Neural progenitor cell (in vitro differentiated cells): ENCODE data around the gene KLRC3. TPM values are rescaled to one million over a fixed set of nuclear protein-coding genes. Genes with fewer than 3 reads are reported as not detected.
A peak's percentile ranks its signal among the peaks of the same experiment; 100 is the strongest.
"Not testable (repeated sequence)": the region's sequence is repeated elsewhere in the genome, so short reads cannot be mapped to it uniquely, and the experiment has no call there.

Experiments used
- DNase-seq: peaks from one replicate; pipeline ENCODE4 v3.0.0-alpha.2; 2016; ENCODE audit warnings: low spot score
- H2AFZ ChIP-seq: fragments of 200-600 bp; sonication (generic); replicated peaks from 2 replicates; pipeline ENCODE4 v1.6.1; 2016; ENCODE audit warnings: antibody characterized with exemption
- H3F3A ChIP-seq: fragments of 200-600 bp; sonication (generic); 2 replicates; pipeline ENCODE4 v1.6.1; 2016; ENCODE audit warnings: antibody characterized with exemption, low read depth
- H3K27ac ChIP-seq: fragments of 200-600 bp; sonication (generic); 2 replicates; pipeline ENCODE4 v1.5.1; 2016; ENCODE audit warnings: mild to moderate bottlenecking
- H3K27me3 ChIP-seq: fragments of 200-600 bp; sonication (generic); 2 replicates; pipeline ENCODE4 v1.6.1; 2016; ENCODE audit warnings: mild to moderate bottlenecking, moderate library complexity
- H3K36me3 ChIP-seq: fragments of 200-600 bp; sonication (generic); 2 replicates; pipeline ENCODE4 v1.5.1; 2016
- H3K4me1 ChIP-seq: fragments of 200-600 bp; sonication (generic); 2 replicates; pipeline ENCODE4 v1.6.1; 2016; ENCODE audit warnings: mixed run types
- H3K4me2 ChIP-seq: fragments of 200-600 bp; sonication (generic); 2 replicates; pipeline ENCODE4 v1.6.1; 2016
- H3K4me3 ChIP-seq: fragments of 200-600 bp; sonication (generic); 2 replicates; pipeline ENCODE4 v1.5.1; 2016
- H3K79me2 ChIP-seq: fragments of 200-600 bp; sonication (generic); 2 replicates; pipeline ENCODE4 v1.6.1; 2016; ENCODE audit warnings: low read depth
- H3K9ac ChIP-seq: fragments of 200-600 bp; sonication (generic); 2 replicates; pipeline ENCODE4 v1.6.1; 2016
- H3K9me3 ChIP-seq: fragments of 200-600 bp; sonication (generic); 2 replicates; pipeline ENCODE4 v1.5.1; 2016; ENCODE audit warnings: low read depth
- H4K20me1 ChIP-seq: fragments of 200-600 bp; sonication (generic); 2 replicates; pipeline ENCODE4 v1.6.1; 2016; ENCODE audit warnings: low read depth
- H3K27ac Mint-ChIP-seq: 3 replicates; pipeline ENCODE4 v1.8.0; 2021; ENCODE audit warnings: mixed read lengths
- H3K27me3 Mint-ChIP-seq: 2 replicates; pipeline ENCODE4 v1.8.0; 2022; ENCODE audit warnings: low read depth, mild to moderate bottlenecking, inconsistent platforms, moderate library complexity, mixed read lengths; ENCODE audit not compliant: insufficient read depth
- H3K36me3 Mint-ChIP-seq: 3 replicates; pipeline ENCODE4 v1.8.0; 2021; ENCODE audit warnings: mixed read lengths
- H3K4me1 Mint-ChIP-seq: 3 replicates; pipeline ENCODE4 v1.8.0; 2021; ENCODE audit warnings: mixed read lengths
- H3K4me3 Mint-ChIP-seq: 3 replicates; pipeline ENCODE4 v1.8.0; 2021; ENCODE audit warnings: mild to moderate bottlenecking, moderate library complexity, mixed read lengths
- H3K9me3 Mint-ChIP-seq: 3 replicates; pipeline ENCODE4 v1.8.0; 2020; ENCODE audit warnings: mixed read lengths
- CTCF ChIP-seq: fragments of 200-600 bp; sonication (generic); IDR thresholded peaks from 2 replicates; pipeline ENCODE4 v1.5.1; 2017; ENCODE audit warnings: antibody characterized with exemption, mild to moderate bottlenecking
- EZH2 ChIP-seq: fragments of 200-600 bp; sonication (generic); IDR thresholded peaks from 2 replicates; pipeline ENCODE4 v1.6.1; 2017; ENCODE audit warnings: antibody characterized with exemption, mild to moderate bottlenecking, moderate library complexity
- EZH2phosphoT487 ChIP-seq: fragments of 200-600 bp; sonication (generic); IDR thresholded peaks from 2 replicates; pipeline ENCODE4 v1.6.1; 2017; ENCODE audit warnings: antibody characterized with exemption
- total RNA-seq: library from RNA; depleted of rRNA; stranded (reverse); fragments of >200 nt; gene quantifications from 2 replicates; pipeline ENCODE4 v1.2.3, GENCODE V29; 2015; ENCODE audit warnings: low replicate concordance

Gene KLRC3
- total RNA-seq, 1 donor from 2014 or later, result not detected

GRCh38 chr12:10425938-10426337, 5.5 kb upstream of the KLRC3 start:
- not testable (repeated sequence) for H3K27me3 Mint-ChIP-seq, H3K9me3 ChIP-seq, H4K20me1 ChIP-seq, H3K4me1 ChIP-seq, H3F3A ChIP-seq, H3K9ac ChIP-seq, H3K36me3 Mint-ChIP-seq, H3K4me2 ChIP-seq, H3K27ac ChIP-seq, H3K36me3 ChIP-seq, H3K79me2 ChIP-seq, H3K4me1 Mint-ChIP-seq, H3K4me3 Mint-ChIP-seq, DNase-seq, H3K27ac Mint-ChIP-seq, H3K27me3 ChIP-seq, H3K9me3 Mint-ChIP-seq, H3K4me3 ChIP-seq
- peak overlapping the region; percentile 50 for H2AFZ ChIP-seq

GRCh38 chr12:10424260-10424899, 4.0 kb upstream of the KLRC3 start:
- H3K36me3 Mint-ChIP-seq, H3K36me3 ChIP-seq, H3K4me1 ChIP-seq, H3K4me2 ChIP-seq, H2AFZ ChIP-seq, H3K27me3 ChIP-seq, H3K79me2 ChIP-seq, H3K27ac ChIP-seq, H3K9ac ChIP-seq, H3K4me1 Mint-ChIP-seq, H3K27ac Mint-ChIP-seq, H3K27me3 Mint-ChIP-seq, DNase-seq, H3K9me3 Mint-ChIP-seq, H3K4me3 ChIP-seq, H3K4me3 Mint-ChIP-seq, H3K9me3 ChIP-seq, H4K20me1 ChIP-seq, H3F3A ChIP-seq: not testable (repeated sequence)

- H3K4me3 ChIP-seq, H3K27me3 ChIP-seq, H3K4me1 ChIP-seq, H3K36me3 Mint-ChIP-seq, H4K20me1 ChIP-seq, H3K9me3 Mint-ChIP-seq, H3K4me1 Mint-ChIP-seq, H3K4me2 ChIP-seq, H3K4me3 Mint-ChIP-seq, H2AFZ ChIP-seq, H3K36me3 ChIP-seq, H3K9ac ChIP-seq, H3F3A ChIP-seq, H3K27ac ChIP-seq, H3K27ac Mint-ChIP-seq, DNase-seq, H3K79me2 ChIP-seq, H3K9me3 ChIP-seq, H3K27me3 Mint-ChIP-seq: not testable (repeated sequence)
Observed at GRCh38 chr12:10422159-10422558, 1.8 kb upstream of the KLRC3 start.

GRCh38 chr12:10409392-10409791, 11.0 kb downstream of the KLRC3 start, which contains the start of gene KLRC4:
TSS of gene KLRC4 (minus strand) at chr12:10409757. CDS start at chr12:10409575, 182 bp downstream.
- Histone ChIP-seq H3K36me3 (no peaks in the 10 kb centered on the region), H3K9ac (no peak within 1 kb of the TSS), H3K4me2 (no peak within 1 kb of the TSS), H3F3A (no peaks in the 10 kb centered on the region), H3K4me3 (no peak within 1 kb of the TSS), H3K27me3 (no peaks in the 10 kb centered on the region), H3K79me2 (no peaks in the 10 kb centered on the region), H4K20me1 (no peaks in the 10 kb centered on the region), H3K4me1 (no peaks in the 10 kb centered on the region), H3K27ac (no peak within 1 kb of the TSS), H2AFZ (no peak within 1 kb of the TSS), H3K9me3 (no peaks in the 10 kb centered on the region)
- H3K36me3 Mint-ChIP-seq, result no peaks in the 10 kb centered on the region
- H3K27me3 Mint-ChIP-seq, result no peaks in the 10 kb centered on the region
- no peak within 1 kb of the TSS for H3K4me3 Mint-ChIP-seq
- TF ChIP-seq EZH2 (no peak), CTCF (no peak), EZH2phosphoT487 (no peak)
- H3K27ac Mint-ChIP-seq, result peak within 1 kb of the TSS; percentile 33
- DNase-seq, result no peak
- H3K4me1 Mint-ChIP-seq, result no peaks in the 10 kb centered on the region
- H3K9me3 Mint-ChIP-seq, result no peaks in the 10 kb centered on the region

GRCh38 chr12:10408842-10409241, 11.6 kb downstream of the KLRC3 start:
- Histone ChIP-seq H3K79me2 (no peaks in the 10 kb centered on the region), H3K36me3 (no peaks in the 10 kb centered on the region), H3K9ac (no peak overlapping the region), H3K27me3 (no peaks in the 10 kb centered on the region), H3K4me1 (no peaks in the 10 kb centered on the region), H2AFZ (no peak overlapping the region), H3K27ac (no peak overlapping the region), H3F3A (no peaks in the 10 kb centered on the region), H4K20me1 (no peaks in the 10 kb centered on the region), H3K9me3 (no peaks in the 10 kb centered on the region), H3K4me2 (no peak overlapping the region), H3K4me3 (no peak overlapping the region)
- Mint-ChIP-seq H3K4me3 (no peak overlapping the region), H3K27ac (peak overlapping the region; percentile 33), H3K36me3 (no peaks in the 10 kb centered on the region), H3K4me1 (no peaks in the 10 kb centered on the region), H3K27me3 (no peaks in the 10 kb centered on the region), H3K9me3 (no peaks in the 10 kb centered on the region)
- no peak for DNase-seq
- TF ChIP-seq EZH2, result no peak
- TF ChIP-seq CTCF, result no peak
- no peak for TF ChIP-seq EZH2phosphoT487
